Measurements from ENCODE around the gene HIPK2.

Gene HIPK2

GRCh38 chr7:139782932-139783331, 5.1 kb upstream of the HIPK2 start:
- no peak for DNase-seq

GRCh38 chr7:139777133-139777891, 486 bp downstream of the HIPK2 start:
- peak; percentile 39 for DNase-seq

GRCh38 chr7:139776486-139777132, 1.2 kb downstream of the HIPK2 start:
- peak; percentile 30 for DNase-seq

GRCh38 chr7:139775829-139776266, 1.9 kb downstream of the HIPK2 start:
- DNase-seq = peak; percentile 41

- no peak for DNase-seq
Observed at GRCh38 chr7:139774376-139774775, 3.4 kb downstream of the HIPK2 start.

- DNase-seq = no peak
Observed at GRCh38 chr7:139773371-139773770, 4.4 kb downstream of the HIPK2 start.

- DNase-seq = no peak
Observed at GRCh38 chr7:139772873-139773272, 4.9 kb downstream of the HIPK2 start.

GRCh38 chr7:139772115-139772514, 5.7 kb downstream of the HIPK2 start:
- no peak for DNase-seq

GRCh38 chr7:139771001-139771956, 6.5 kb downstream of the HIPK2 start:
- DNase-seq = no peak

- DNase-seq = no peak
Observed at GRCh38 chr7:139769761-139770160, 8.0 kb downstream of the HIPK2 start.

GRCh38 chr7:139769066-139769465, 8.7 kb downstream of the HIPK2 start:
- DNase-seq = no peak

- no peak for DNase-seq
Observed at GRCh38 chr7:139768249-139768824, 9.5 kb downstream of the HIPK2 start.

GRCh38 chr7:139767561-139767982, 10.2 kb downstream of the HIPK2 start:
- DNase-seq = no peak

GRCh38 chr7:139765143-139765542, 12.7 kb downstream of the HIPK2 start:
- no peak for DNase-seq

- DNase-seq = no peak
Observed at GRCh38 chr7:139763330-139763729, 14.5 kb downstream of the HIPK2 start.

- no peak for DNase-seq
Observed at GRCh38 chr7:139762886-139763285, 14.9 kb downstream of the HIPK2 start.

GRCh38 chr7:139758388-139758787, 19.4 kb downstream of the HIPK2 start:
- DNase-seq = no peak

- no peak for DNase-seq
Observed at GRCh38 chr7:139757968-139758367, 19.8 kb downstream of the HIPK2 start.

GRCh38 chr7:139753693-139754111, 24.1 kb downstream of the HIPK2 start:
- DNase-seq = no peak

- no peak for DNase-seq
Observed at GRCh38 chr7:139753081-139753692, 24.6 kb downstream of the HIPK2 start.

GRCh38 chr7:139752604-139753003, 25.2 kb downstream of the HIPK2 start:
- DNase-seq = no peak

GRCh38 chr7:139752148-139752547, 25.6 kb downstream of the HIPK2 start:
- no peak for DNase-seq

Measured in NCI-H1105 (cell line).